ENCODE data around the gene MRPL43.

MRPL43 gene

GRCh38 chr10:101016814-101017213 is 29.5 kb upstream of the MRPL43 start:
- Histone ChIP-seq H3K4me3 (ENCODE audit: low read length) (no peak overlapping the region), H3K36me3 (ENCODE audit: control insufficient read depth, low read depth, low read length) (no peaks in the 10 kb centered on the region), H3K27me3 (ENCODE audit: control insufficient read depth, insufficient read depth, low read length) (peaks cover 55% of the 10 kb centered on the region), H3K4me1 (ENCODE audit: control insufficient read depth, low read depth, low read length) (peaks cover 3% of the 10 kb centered on the region), H3K9me3 (ENCODE audit: control insufficient read depth, low read depth, low read length) (no peaks in the 10 kb centered on the region), H3K9ac (ENCODE audit: low read length) (no peak overlapping the region), H3K27ac (ENCODE audit: low read length) (no peak overlapping the region)

- no peak overlapping the region for H3K27ac ChIP-seq (ENCODE audit: low read length)
- no peak overlapping the region for H3K4me3 ChIP-seq (ENCODE audit: low read length)
- H3K36me3 ChIP-seq (ENCODE audit: control insufficient read depth, low read depth, low read length) = no peaks in the 10 kb centered on the region
- H3K9ac ChIP-seq (ENCODE audit: low read length) = no peak overlapping the region
- peaks cover 50% of the 10 kb centered on the region for H3K27me3 ChIP-seq (ENCODE audit: control insufficient read depth, insufficient read depth, low read length)
- peaks cover 3% of the 10 kb centered on the region for H3K4me1 ChIP-seq (ENCODE audit: control insufficient read depth, low read depth, low read length)
- H3K9me3 ChIP-seq (ENCODE audit: control insufficient read depth, low read depth, low read length) = no peaks in the 10 kb centered on the region
Measured at GRCh38 chr10:101015582-101015973, 28.3 kb upstream of the MRPL43 start.

- H3K36me3 ChIP-seq (ENCODE audit: control insufficient read depth, low read depth, low read length) = no peaks in the 10 kb centered on the region
- no peak overlapping the region for H3K27ac ChIP-seq (ENCODE audit: low read length)
- no peaks in the 10 kb centered on the region for H3K9me3 ChIP-seq (ENCODE audit: control insufficient read depth, low read depth, low read length)
- H3K27me3 ChIP-seq (ENCODE audit: control insufficient read depth, insufficient read depth, low read length) = peaks cover 45% of the 10 kb centered on the region
- H3K4me1 ChIP-seq (ENCODE audit: control insufficient read depth, low read depth, low read length) = peaks cover 3% of the 10 kb centered on the region
- H3K4me3 ChIP-seq (ENCODE audit: low read length) = no peak overlapping the region
- no peak overlapping the region for H3K9ac ChIP-seq (ENCODE audit: low read length)
Measured at GRCh38 chr10:101014966-101015581, 27.8 kb upstream of the MRPL43 start.

DNA sequence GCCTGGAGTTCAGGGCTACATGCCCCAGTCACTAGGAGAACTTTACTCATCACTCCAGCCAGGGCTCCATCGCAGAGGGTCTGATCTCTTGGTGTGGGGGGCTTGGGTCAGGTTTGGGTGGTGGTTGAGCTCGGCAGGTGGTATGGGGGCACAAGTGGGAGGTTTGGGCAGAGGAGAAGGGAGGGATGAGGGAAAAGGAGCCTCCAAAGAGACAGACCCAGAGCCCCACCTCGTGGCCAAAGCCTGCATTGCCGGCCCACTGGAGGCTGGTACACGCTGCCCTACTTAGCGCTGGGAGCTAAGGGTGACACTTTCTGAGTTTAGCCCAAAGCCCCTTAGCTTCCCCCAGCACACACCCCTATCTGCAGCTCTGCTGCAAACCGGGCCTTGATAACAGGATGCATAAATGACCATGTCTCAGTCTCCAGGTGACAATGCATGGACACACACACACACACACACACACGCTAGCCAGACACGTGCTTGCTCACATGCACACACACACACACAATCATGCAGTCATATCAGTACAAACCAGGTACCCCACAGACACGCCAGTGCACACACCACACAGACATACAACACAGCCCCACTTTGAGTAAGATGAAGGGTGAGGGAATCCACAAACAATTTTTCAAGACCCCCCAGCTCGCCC is 27.1 kb upstream of the MRPL43 start:
- Histone ChIP-seq H3K4me1 (ENCODE audit: control insufficient read depth, low read depth, low read length) (peaks cover 3% of the 10 kb centered on the region), H3K4me3 (ENCODE audit: low read length) (no peak overlapping the region), H3K9ac (ENCODE audit: low read length) (no peak overlapping the region), H3K27ac (ENCODE audit: low read length) (no peak overlapping the region), H3K27me3 (ENCODE audit: control insufficient read depth, insufficient read depth, low read length) (peaks cover 40% of the 10 kb centered on the region), H3K9me3 (ENCODE audit: control insufficient read depth, low read depth, low read length) (no peaks in the 10 kb centered on the region), H3K36me3 (ENCODE audit: control insufficient read depth, low read depth, low read length) (no peaks in the 10 kb centered on the region)

DNA sequence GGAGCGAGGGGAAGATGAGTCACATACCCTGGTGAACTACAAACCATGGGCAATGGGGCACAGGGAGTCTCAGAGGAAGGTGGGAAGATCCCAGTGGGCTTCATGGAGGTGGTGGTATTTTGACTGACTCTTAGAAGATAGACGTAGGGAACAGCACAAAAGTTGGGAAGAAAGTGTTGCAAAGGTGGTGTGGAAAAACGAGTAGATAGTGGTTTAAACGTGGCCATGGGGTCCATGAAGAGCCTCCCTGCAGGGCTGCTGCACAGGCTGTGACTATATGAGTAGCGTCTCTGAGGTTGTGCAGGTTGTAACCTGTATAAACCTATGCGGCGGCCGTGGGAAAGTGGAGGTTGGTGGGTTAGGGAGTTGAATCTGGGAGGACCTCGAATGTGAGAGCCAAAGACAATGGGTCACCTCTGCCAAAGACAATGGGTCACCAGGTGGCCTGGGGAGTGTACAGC is 26.1 kb upstream of the MRPL43 start:
- Histone ChIP-seq H3K9me3 (ENCODE audit: control insufficient read depth, low read depth, low read length) (no peaks in the 10 kb centered on the region), H3K27ac (ENCODE audit: low read length) (no peak overlapping the region), H3K4me3 (ENCODE audit: low read length) (no peak overlapping the region), H3K4me1 (ENCODE audit: control insufficient read depth, low read depth, low read length) (peaks cover 2% of the 10 kb centered on the region), H3K27me3 (ENCODE audit: control insufficient read depth, insufficient read depth, low read length) (peaks cover 30% of the 10 kb centered on the region), H3K9ac (ENCODE audit: low read length) (no peak overlapping the region), H3K36me3 (ENCODE audit: control insufficient read depth, low read depth, low read length) (no peaks in the 10 kb centered on the region)

GRCh38 chr10:101012525-101013364 is 25.4 kb upstream of the MRPL43 start:
- no peak overlapping the region for H3K27ac ChIP-seq (ENCODE audit: low read length)
- H3K4me3 ChIP-seq (ENCODE audit: low read length) = no peak overlapping the region
- no peaks in the 10 kb centered on the region for H3K9me3 ChIP-seq (ENCODE audit: control insufficient read depth, low read depth, low read length)
- H3K4me1 ChIP-seq (ENCODE audit: control insufficient read depth, low read depth, low read length) = no peaks in the 10 kb centered on the region
- peaks cover 24% of the 10 kb centered on the region for H3K27me3 ChIP-seq (ENCODE audit: control insufficient read depth, insufficient read depth, low read length)
- no peak overlapping the region for H3K9ac ChIP-seq (ENCODE audit: low read length)
- H3K36me3 ChIP-seq (ENCODE audit: control insufficient read depth, low read depth, low read length) = no peaks in the 10 kb centered on the region

DNA sequence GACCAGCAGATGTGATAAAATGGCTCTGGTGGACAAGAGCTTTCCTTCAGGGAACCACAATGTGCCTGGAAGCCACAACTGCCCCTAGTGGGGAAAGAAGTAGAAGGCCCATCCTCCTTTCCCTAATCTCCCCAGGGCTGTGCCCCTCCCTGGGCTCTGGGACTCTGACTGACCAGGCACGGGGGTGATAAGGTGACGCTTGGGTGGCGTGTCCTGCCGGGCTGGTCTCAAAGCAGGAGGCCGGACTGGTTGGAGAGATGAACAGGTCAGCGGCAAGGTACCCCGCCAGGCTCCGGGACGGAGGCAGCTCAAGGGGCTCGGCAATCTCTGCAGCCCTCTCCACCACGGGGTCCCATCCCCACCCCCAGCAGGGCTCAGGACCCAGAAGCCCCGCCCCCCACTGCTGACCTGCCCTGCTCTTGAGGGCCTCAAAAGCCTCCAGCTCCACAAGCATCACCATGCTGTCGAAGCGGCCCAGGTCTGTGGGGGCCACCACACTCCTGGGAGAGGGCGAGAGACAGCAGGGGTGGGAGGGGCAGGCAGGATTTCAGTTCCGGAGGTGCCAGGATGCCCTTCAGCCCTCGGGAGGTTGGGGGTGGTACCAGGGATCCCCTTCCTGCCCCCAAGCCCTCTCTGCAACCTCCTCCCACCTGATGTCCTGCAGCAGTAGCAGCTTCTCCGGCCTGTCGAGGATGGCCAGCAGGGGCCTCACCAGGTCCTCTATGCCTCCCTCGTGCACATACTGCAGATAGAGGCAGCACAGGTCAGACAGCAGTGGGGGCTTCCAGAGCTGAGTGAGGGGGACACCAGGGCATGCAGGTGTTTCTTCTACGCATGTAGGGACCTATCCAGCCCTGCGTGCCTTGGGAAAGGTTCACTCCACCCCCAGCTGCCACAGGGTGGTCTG is 24.5 kb upstream of the MRPL43 start:
- H3K27ac ChIP-seq (ENCODE audit: low read length) = no peak overlapping the region
- H3K9me3 ChIP-seq (ENCODE audit: control insufficient read depth, low read depth, low read length) = no peaks in the 10 kb centered on the region
- peaks cover 6% of the 10 kb centered on the region for H3K36me3 ChIP-seq (ENCODE audit: control insufficient read depth, low read depth, low read length)
- no peaks in the 10 kb centered on the region for H3K4me1 ChIP-seq (ENCODE audit: control insufficient read depth, low read depth, low read length)
- H3K9ac ChIP-seq (ENCODE audit: low read length) = no peak overlapping the region
- peaks cover 14% of the 10 kb centered on the region for H3K27me3 ChIP-seq (ENCODE audit: control insufficient read depth, insufficient read depth, low read length)
- no peak overlapping the region for H3K4me3 ChIP-seq (ENCODE audit: low read length)

DNA sequence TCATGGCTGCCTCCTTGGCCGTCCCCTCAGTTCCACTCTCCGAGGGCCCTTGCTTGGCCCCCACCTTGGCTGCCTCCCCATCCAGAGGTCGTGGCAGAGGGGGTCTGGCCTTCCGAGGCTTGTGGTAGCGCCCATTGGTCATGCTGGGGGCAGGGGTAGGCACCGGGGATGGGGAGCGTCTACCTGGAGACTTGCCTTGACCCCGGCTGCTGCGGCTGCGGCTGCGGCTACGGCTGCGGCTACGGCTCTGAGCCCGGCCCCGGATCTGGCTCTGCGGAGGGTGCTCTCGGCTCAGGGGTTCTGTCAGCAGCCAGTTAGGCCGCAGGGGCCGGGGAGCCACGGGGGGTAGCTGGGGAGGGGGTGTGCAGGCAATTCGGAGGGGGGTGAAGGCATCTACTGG is 23.0 kb upstream of the MRPL43 start:
- Histone ChIP-seq H3K9ac (ENCODE audit: low read length) (no peak overlapping the region), H3K27me3 (ENCODE audit: control insufficient read depth, insufficient read depth, low read length) (peaks cover 9% of the 10 kb centered on the region), H3K36me3 (ENCODE audit: control insufficient read depth, low read depth, low read length) (peaks cover 18% of the 10 kb centered on the region), H3K4me3 (ENCODE audit: low read length) (no peak overlapping the region), H3K27ac (ENCODE audit: low read length) (no peak overlapping the region), H3K9me3 (ENCODE audit: control insufficient read depth, low read depth, low read length) (no peaks in the 10 kb centered on the region), H3K4me1 (ENCODE audit: control insufficient read depth, low read depth, low read length) (no peaks in the 10 kb centered on the region)

DNA sequence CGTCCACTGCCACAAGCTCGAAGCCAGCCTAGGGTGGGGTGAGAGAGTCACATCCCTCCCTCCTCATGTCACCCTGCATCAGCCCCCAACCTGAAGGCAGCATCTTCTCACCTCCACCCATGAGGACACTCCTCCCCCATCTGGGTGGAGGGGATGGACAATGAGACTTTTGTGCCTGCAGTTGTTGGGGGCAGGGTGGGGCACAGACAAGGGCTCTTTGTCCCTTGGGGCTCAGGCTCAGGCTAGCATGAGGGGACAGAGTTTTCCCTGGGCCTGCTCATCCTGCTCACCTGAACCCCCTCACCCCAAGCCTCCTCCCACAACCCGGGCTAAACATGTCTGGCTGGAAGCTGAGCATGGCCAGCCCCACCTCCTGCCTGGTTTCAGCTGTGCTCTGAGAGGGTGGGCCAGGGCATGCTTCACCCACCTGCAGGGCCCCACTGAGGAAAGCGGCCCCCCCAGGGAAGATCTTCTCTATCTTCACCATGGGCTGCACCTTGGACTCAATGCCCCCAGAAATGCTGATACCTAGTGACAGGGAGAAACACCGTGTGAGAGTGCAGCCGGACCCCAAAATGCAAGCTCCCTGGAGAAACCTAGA is 21.6 kb upstream of the MRPL43 start:
- no peaks in the 10 kb centered on the region for H3K4me1 ChIP-seq (ENCODE audit: control insufficient read depth, low read depth, low read length)
- no peaks in the 10 kb centered on the region for H3K9me3 ChIP-seq (ENCODE audit: control insufficient read depth, low read depth, low read length)
- no peaks in the 10 kb centered on the region for H3K27me3 ChIP-seq (ENCODE audit: control insufficient read depth, insufficient read depth, low read length)
- H3K27ac ChIP-seq (ENCODE audit: low read length) = no peak overlapping the region
- peaks cover 25% of the 10 kb centered on the region for H3K36me3 ChIP-seq (ENCODE audit: control insufficient read depth, low read depth, low read length)
- no peak overlapping the region for H3K4me3 ChIP-seq (ENCODE audit: low read length)
- H3K9ac ChIP-seq (ENCODE audit: low read length) = no peak overlapping the region

GRCh38 chr10:101007915-101008822 is 20.9 kb upstream of the MRPL43 start:
- no peak overlapping the region for H3K27ac ChIP-seq (ENCODE audit: low read length)
- no peaks in the 10 kb centered on the region for H3K4me1 ChIP-seq (ENCODE audit: control insufficient read depth, low read depth, low read length)
- no peak overlapping the region for H3K4me3 ChIP-seq (ENCODE audit: low read length)
- peaks cover 30% of the 10 kb centered on the region for H3K36me3 ChIP-seq (ENCODE audit: control insufficient read depth, low read depth, low read length)
- no peaks in the 10 kb centered on the region for H3K9me3 ChIP-seq (ENCODE audit: control insufficient read depth, low read depth, low read length)
- no peaks in the 10 kb centered on the region for H3K27me3 ChIP-seq (ENCODE audit: control insufficient read depth, insufficient read depth, low read length)
- no peak overlapping the region for H3K9ac ChIP-seq (ENCODE audit: low read length)

Data from iPS-18a (cell line).